PC-9 (cell line): Measurements from ENCODE around the gene SH3BP4. TPM values are rescaled to one million over a fixed set of nuclear protein-coding genes. Genes with fewer than 3 reads are reported as not detected.

Experiments used
- BruUV-seq: library from RNA; stranded (reverse); fragments of 400-500 nt; replicated peaks from 2 replicates; lab custom pipeline; 2021; lab: Mats Ljungman, UMichigan
- CTCF ChIA-PET: fragments of 300-600 bp; sonication (Branson Sonifier 250); formaldehyde crosslinking; loops from one replicate; lab custom pipeline; 2022; ENCODE audit warnings: antibody characterized with exemption; lab: Charles Lee
- POLR2A ChIA-PET: fragments of 300-600 bp; sonication (Branson Sonifier 250); formaldehyde crosslinking; loops from one replicate; lab custom pipeline; 2022; ENCODE audit warnings: antibody characterized with exemption; ENCODE audit not compliant: unreplicated experiment; lab: Charles Lee
- DNase-seq, 2 experiments: peaks; one replicate each; pipeline versions ENCODE4 v3.0.0 to v3.0.0-alpha.2; 2015 to 2022; ENCODE audit warnings: mixed read lengths in 1 of 2
- H2AFZ ChIP-seq: fragments of 200-600 bp; sonication (generic); 2 replicates; pipeline ENCODE4 v1.8.1; 2017; ENCODE audit warnings: antibody characterized with exemption
- H3F3A ChIP-seq: fragments of 200-600 bp; sonication (generic); 2 replicates; pipeline ENCODE4 v1.8.1; 2017; ENCODE audit warnings: antibody characterized with exemption, mild to moderate bottlenecking, low read depth; ENCODE audit not compliant: insufficient read depth
- H3K27ac ChIP-seq: fragments of 200-600 bp; sonication (generic); 2 replicates; pipeline ENCODE4 v1.6.1; 2016; ENCODE audit warnings: mixed run types
- H3K27me3 ChIP-seq: fragments of 200-600 bp; sonication (generic); 2 replicates; pipeline ENCODE4 v1.6.1; 2016; ENCODE audit warnings: low read depth, mixed run types; ENCODE audit not compliant: insufficient read depth
- H3K36me3 ChIP-seq: fragments of 200-600 bp; sonication (generic); 2 replicates; pipeline ENCODE4 v1.6.1; 2016; ENCODE audit warnings: low read depth, mixed run types
- H3K4me1 ChIP-seq: fragments of 200-600 bp; sonication (generic); replicated peaks from 2 replicates; pipeline ENCODE4 v1.6.1; 2016; ENCODE audit warnings: mixed run types; ENCODE audit not compliant: insufficient read depth
- H3K4me2 ChIP-seq: fragments of 200-600 bp; sonication (generic); 2 replicates; pipeline ENCODE4 v1.6.1; 2017; ENCODE audit warnings: mixed run types
- H3K4me3 ChIP-seq: fragments of 200-600 bp; sonication (generic); 2 replicates; pipeline ENCODE4 v1.6.1; 2016; ENCODE audit warnings: mixed run types
- H3K79me2 ChIP-seq: fragments of 200-600 bp; sonication (generic); 2 replicates; pipeline ENCODE4 v1.6.1; 2017; ENCODE audit warnings: low read depth, mixed run types
- H3K9me2 ChIP-seq: fragments of 200-600 bp; sonication (generic); 2 replicates; pipeline ENCODE4 v1.8.1; 2017; ENCODE audit warnings: mild to moderate bottlenecking; ENCODE audit not compliant: insufficient read depth
- H3K9me3 ChIP-seq: fragments of 200-600 bp; sonication (generic); 2 replicates; pipeline ENCODE4 v1.8.1; 2016; ENCODE audit warnings: low read depth; ENCODE audit not compliant: insufficient read depth
- H4K20me1 ChIP-seq: fragments of 200-600 bp; sonication (generic); 2 replicates; pipeline ENCODE4 v1.8.1; 2017; ENCODE audit not compliant: insufficient read depth
- CTCF ChIP-seq: fragments of 200-600 bp; sonication (generic); conservative IDR thresholded peaks from 2 replicates; pipeline ENCODE4 v1.6.1; 2017; ENCODE audit warnings: mixed run types, antibody characterized with exemption, mild to moderate bottlenecking, moderate library complexity
- EZH2 ChIP-seq: fragments of 200-600 bp; sonication (generic); IDR thresholded peaks from 2 replicates; pipeline ENCODE4 v1.8.0; 2017; ENCODE audit warnings: antibody characterized with exemption, low read depth
- intact Hi-C: fragments of 100-400 bp; cut with micrococcal nuclease; formaldehyde crosslinking; loops from one replicate; pipeline ENCODE4 v1.10.0; 2022; ENCODE audit not compliant: unreplicated experiment
- total RNA-seq: library from RNA; stranded (reverse); gene quantifications from 2 replicates; pipeline ENCODE4 v1.2.3, GENCODE V29; 2021

The SH3BP4 gene
- total RNA-seq, 1 experiment from 2014 or later = 131 TPM

- H3K27me3 ChIP-seq = no peaks in the 10 kb centered on the region
- H3K79me2 ChIP-seq = no peaks in the 10 kb centered on the region
- H3F3A ChIP-seq = no peaks in the 10 kb centered on the region
- no peak overlapping the region for H3K27ac ChIP-seq
- H3K9me3 ChIP-seq = no peaks in the 10 kb centered on the region
- intact Hi-C loops = no loop called here
- BruUV-seq = no TSS peak
- DNase-seq = no peak
- H3K4me2 ChIP-seq = no peak overlapping the region
- H3K36me3 ChIP-seq = no peaks in the 10 kb centered on the region
- POLR2A ChIA-PET = no interaction called here
- H2AFZ ChIP-seq = no peak overlapping the region
- H4K20me1 ChIP-seq = no peaks in the 10 kb centered on the region
- no peak overlapping the region for H3K4me3 ChIP-seq
- no peaks in the 10 kb centered on the region for H3K4me1 ChIP-seq
- no peaks in the 10 kb centered on the region for H3K9me2 ChIP-seq
- CTCF ChIA-PET = interaction anchor here (0.6 kb wide), 1 partner anchor 441 kb away, joined by 3 read pairs; no protein-coding TSS in a partner anchor
- TF ChIP-seq EZH2 (no peak), CTCF (no peak)
Measured at GRCh38 chr2:235092433-235093223, 140.8 kb downstream of the SH3BP4 start.

DNA sequence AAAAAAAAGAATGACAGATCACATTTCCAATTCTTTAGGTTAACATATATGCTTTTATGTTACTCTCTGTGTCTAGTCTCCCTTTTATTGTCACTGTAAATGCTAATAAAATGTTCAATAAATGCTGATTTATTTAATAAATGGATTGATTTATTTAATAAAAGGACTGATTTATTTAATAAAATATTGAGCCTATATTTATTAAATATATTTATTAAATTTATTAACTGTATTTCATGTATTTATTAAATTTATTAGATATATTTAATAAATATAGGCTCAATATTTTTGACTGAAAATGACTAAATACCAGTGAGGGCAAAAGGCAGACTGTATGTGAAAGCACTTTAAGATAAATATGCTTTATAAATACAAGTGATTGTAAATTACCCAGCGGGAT lies 142.6 kb downstream of the SH3BP4 start:
- H3K4me2 ChIP-seq = no peak overlapping the region
- no peak overlapping the region for H3K27ac ChIP-seq
- peaks cover 18% of the 10 kb centered on the region for H3K4me1 ChIP-seq
- ChIA-PET POLR2A (no interaction called here), CTCF (no interaction called here)
- H3K79me2 ChIP-seq = no peaks in the 10 kb centered on the region
- no peak for DNase-seq
- no peak overlapping the region for H3K4me3 ChIP-seq
- no TSS peak for BruUV-seq
- TF ChIP-seq EZH2 (no peak), CTCF (no peak)
- H3K9me3 ChIP-seq = no peaks in the 10 kb centered on the region
- intact Hi-C loops = no loop called here
- no peaks in the 10 kb centered on the region for H3K27me3 ChIP-seq
- no peaks in the 10 kb centered on the region for H4K20me1 ChIP-seq
- H3K9me2 ChIP-seq = no peaks in the 10 kb centered on the region
- no peak overlapping the region for H2AFZ ChIP-seq
- no peaks in the 10 kb centered on the region for H3K36me3 ChIP-seq
- peaks cover 17% of the 10 kb centered on the region for H3F3A ChIP-seq

DNA sequence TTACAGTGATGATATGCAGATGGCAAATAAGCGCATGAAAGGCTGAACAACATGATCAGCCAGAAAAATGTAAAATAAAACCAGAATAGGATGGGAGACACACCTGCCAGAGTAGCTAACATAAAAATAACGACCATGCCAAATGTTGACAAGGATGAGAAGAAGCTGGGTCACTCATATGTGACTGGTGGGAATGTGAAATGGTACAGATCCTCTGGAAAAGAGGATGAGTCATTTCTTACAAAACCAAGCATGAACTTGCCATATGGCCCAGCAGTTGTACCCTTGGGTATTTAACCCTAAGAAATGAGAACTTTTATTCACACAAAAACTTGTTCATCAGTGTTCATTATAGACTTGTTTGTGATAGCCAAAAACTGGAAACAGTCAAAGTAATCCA lies 143.8 kb downstream of the SH3BP4 start:
- H3K79me2 ChIP-seq = no peaks in the 10 kb centered on the region
- no peak for TF ChIP-seq EZH2
- no peak for TF ChIP-seq CTCF
- H3K4me2 ChIP-seq = no peak overlapping the region
- peaks cover 22% of the 10 kb centered on the region for H3F3A ChIP-seq
- no peak overlapping the region for H2AFZ ChIP-seq
- intact Hi-C loops = no loop called here
- ChIA-PET POLR2A (no interaction called here), CTCF (no interaction called here)
- peaks cover 24% of the 10 kb centered on the region for H3K4me1 ChIP-seq
- no peaks in the 10 kb centered on the region for H3K9me2 ChIP-seq
- no peak overlapping the region for H3K27ac ChIP-seq
- H3K9me3 ChIP-seq = no peaks in the 10 kb centered on the region
- no peaks in the 10 kb centered on the region for H4K20me1 ChIP-seq
- DNase-seq = no peak
- BruUV-seq = no TSS peak
- H3K36me3 ChIP-seq = no peaks in the 10 kb centered on the region
- H3K27me3 ChIP-seq = no peaks in the 10 kb centered on the region
- no peak overlapping the region for H3K4me3 ChIP-seq
